HG03103 (cell line): ENCODE data around the gene MAML2.

Source experiments
- ATAC-seq: cut with Tn5 transposase; IDR thresholded peaks from one replicate; pipeline ENCODE4 v1.9.1; 2021; ENCODE audit warnings: low read depth; ENCODE audit not compliant: unreplicated experiment

The MAML2 gene

DNA sequence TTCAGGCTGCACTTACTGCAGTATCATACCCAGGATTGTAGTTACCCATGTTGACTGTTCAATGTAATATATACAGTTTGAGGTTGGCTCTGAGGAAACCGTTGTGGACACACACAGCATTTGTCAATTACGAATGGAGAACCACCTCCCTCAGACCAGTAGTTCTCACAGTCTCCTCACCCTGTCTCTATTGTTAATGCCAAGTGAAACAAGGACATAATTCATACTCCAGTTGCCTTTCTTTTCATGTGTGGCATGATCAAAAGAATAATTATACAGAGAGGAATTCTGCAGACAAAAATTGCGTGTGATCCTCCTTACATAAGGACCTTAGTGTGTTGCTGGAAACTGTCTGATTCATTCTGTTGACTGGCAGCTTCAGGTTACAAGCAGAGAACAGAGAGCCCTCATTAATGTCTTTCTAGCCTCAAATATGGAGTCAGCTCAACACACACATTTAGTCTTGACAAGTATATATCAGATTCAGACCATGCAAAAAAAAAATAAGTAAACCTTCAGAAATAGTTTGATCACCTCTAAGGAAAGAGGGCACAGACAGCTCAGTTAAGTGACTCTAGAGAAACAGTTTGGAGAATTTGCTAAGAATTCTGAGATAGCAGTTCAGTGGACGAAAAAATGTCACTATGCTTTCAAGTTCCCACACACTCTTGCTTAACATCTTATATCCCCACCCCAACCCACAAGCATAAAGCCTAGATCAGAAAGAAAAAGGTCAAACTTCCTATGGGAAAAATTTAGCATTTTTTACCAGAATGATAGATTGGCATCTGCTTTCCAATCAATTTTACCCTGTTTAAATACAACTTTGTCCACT lies 96.1 kb downstream of the MAML2 start:
- no peak for ATAC-seq

DNA sequence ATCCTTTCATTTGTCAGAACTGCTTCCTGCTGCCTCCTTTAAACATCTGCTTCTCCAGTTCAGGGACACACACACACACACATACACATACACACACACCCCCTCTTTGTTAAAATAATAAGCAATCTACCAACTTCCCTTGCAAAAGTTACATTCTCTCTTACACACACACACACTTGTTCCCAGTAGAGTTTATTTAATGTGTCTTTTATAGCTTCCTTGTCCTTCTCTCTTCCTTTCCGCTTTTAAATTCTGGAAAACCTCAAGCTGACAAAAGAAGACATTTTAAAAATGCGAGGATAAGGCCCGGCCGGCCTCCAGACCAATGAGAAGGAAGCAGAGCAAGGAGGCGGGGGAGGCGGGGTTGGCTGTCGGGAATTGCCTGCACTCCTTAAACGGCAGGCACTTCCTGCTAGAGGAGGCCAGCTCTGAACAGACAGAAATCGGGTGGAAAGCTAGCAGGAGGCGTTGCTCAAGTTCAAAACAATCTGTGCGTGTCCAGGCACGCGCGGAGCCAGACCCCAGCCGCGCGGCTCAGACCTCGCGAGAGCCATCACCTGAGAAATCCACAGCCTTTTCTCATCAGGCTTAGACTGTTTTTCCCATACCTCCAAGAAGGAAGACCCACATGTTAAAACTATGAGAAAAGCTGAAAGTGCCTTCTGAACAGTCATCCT lies 99.9 kb downstream of the MAML2 start:
- ATAC-seq: peak; percentile 97

DNA sequence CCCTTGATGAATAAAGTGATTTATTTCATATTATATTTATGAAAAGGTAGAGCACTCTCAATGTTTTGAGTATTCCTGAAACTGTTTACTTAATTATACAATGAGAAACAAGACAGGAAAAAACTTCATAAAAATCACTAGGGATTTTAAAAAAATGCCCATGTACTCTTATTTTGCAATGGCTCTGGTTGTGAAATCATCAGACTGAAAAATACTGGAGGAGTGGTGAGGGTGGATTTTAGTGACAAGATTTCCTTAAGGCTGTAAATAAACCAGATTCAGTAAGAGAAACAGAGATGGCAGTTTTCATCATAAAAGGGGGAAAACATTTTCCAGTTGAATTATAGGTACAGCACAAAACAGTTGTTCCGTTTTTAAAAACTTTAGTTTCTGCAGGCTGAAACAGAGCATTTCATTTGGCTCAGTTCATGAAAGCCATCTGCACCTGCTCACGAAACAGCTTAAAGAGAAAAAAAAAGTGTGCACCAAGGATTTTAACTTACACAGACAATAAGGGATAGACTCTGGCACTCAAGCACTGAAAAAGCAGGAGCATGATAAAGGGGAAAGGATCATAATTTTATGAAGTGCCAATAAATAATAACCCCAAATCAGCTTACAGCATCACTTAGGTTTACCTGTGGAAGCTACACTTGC lies 100.7 kb downstream of the MAML2 start:
- no peak for ATAC-seq

GRCh38 chr11:96241331-96241841 lies 101.6 kb downstream of the MAML2 start:
- no peak for ATAC-seq

GRCh38 chr11:96238563-96239135 lies 104.3 kb downstream of the MAML2 start:
- no peak for ATAC-seq

DNA sequence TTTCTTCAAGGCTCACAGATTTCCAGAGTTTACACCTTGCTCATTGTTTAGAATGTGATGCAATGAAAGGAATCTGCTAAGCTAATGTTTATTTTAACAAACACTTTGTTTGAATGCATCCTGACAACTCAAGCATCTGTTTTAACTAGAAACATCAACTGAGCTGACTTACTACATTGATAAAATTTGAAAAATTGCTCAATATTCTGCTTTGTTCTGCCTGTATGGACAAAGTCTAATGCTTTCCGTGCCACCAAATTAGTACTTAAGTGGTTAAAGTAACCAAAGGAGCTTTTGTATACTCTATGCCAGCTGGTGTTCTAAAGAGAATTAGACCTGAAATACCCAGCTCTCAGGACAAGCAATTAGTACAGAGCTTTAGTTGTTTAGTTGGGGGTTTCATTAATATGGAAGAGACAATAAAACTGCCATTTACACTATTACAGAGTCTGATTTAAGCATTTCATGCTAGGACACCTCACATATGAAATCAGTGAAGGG lies 105.2 kb downstream of the MAML2 start:
- no peak for ATAC-seq

- ATAC-seq: peak; percentile 89
Observed at GRCh38 chr11:96235751-96236150, 107.2 kb downstream of the MAML2 start.

DNA sequence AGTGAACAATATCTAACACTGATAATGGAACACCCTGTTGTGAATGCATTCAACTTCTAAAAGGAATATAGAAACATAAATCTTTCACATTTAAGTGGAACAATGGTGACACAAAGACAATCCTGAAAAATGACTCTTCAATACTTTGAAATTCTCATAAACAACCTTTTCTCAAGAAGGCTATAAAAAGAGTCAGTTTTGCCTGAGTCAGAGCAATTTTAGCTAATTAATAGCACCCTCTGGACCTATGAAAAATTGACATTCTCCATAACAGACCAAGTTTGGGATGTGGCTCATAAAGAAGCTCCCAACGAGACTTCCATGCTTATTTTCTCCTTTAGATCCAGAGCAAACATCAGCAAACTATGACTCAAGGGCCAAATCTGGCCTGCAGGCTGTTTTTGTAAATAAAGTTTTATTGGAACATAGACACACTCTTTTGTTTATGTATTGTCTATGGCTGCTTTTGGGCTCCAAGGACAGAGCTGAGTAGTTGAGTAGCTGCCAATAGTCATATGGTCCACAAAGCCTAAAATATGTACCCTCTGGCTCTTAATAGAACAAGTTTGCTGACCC lies 108.0 kb downstream of the MAML2 start:
- peak; percentile 21 for ATAC-seq

DNA sequence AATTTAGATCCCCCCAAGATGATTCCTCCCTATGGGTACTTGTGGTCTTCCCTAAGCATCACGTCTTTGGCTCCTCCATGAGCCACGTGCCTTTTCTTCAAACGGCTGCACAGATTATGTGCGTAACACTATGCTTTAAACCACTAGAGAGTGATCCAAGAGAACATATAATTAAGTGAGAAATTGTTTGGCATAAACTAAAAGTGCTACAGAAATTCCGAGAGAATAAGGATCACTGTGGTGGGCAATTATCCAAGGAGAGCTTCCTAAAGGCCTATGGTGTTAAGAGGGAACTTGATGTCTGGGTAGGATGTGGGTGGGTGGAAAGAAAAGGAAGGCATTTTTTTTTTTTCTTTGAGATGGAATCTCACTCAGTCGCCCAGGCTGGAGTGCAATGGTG lies 110.9 kb downstream of the MAML2 start:
- no peak for ATAC-seq

DNA sequence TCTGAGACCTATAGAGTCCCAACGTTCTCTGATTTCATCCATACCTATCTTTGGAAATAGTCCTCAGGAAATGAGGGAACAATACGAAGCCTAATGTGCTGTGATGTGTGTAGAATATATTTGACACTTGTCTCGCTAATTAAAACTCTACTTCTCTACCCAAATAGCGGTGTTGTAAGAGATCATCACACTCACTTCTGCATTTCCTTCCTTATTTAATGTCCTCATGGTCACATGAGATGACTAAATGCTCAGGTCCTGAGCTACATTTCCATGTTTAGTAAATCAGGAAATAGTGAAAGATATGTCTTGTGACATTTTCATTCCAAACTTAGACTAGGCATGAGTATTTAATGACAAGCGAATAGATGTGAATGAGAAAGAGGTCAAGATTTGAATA lies 112.3 kb downstream of the MAML2 start:
- ATAC-seq: no peak

DNA sequence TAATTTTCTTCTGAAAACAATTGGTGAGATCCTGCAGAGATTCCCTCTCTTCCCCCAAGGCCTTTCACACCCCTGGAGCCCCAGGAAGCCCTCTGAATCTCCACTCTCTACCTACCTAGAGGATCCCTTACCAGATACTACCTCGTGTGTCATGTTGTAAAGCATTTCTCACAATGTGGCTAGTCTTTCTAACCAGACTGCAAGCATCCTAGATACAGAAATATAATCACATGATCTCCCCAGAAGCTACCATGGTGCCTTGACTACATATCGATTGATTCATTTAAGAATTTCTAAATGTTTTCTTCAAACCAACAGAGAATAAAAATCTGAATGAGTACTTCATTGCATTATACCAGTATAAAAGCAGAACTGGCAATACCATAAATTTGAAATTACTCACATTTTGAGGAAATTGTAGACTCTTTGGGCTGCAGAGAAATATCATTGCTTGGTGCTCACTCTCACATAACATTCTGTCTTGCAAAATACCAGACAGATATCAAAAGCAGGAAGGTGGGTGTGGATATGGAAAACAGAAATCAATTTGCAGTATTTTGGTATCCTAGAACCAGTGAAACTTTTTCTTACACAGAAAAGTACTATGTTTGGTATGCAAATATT lies 113.5 kb downstream of the MAML2 start:
- no peak for ATAC-seq

GRCh38 chr11:96228910-96229309 lies 114.1 kb downstream of the MAML2 start:
- no peak for ATAC-seq

DNA sequence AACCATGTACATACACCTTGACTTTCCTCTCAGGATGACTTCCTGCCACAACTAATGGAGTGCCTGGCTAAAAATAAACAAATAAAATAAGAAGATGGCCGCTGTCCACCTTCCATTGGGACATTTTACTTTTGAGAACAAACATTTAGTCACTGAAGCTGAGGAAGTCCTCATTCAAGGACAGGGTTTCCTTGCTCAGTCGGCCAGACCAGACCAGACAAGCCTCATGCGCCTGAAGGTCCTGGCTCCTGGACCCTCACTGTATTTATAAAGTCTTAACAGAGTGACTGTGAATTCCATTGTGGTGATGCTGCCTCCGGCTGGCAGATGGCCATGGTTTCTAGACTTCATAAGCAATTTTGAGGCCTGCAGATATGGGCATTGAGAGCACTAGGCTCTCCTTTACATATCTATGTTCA lies 114.5 kb downstream of the MAML2 start:
- ATAC-seq: no peak

GRCh38 chr11:96227244-96227643 lies 115.8 kb downstream of the MAML2 start:
- ATAC-seq: no peak

GRCh38 chr11:96223083-96223482 lies 119.9 kb downstream of the MAML2 start:
- ATAC-seq: no peak

- no peak for ATAC-seq
Observed at GRCh38 chr11:96222102-96222501, 120.9 kb downstream of the MAML2 start.

GRCh38 chr11:96221244-96222070 lies 121.5 kb downstream of the MAML2 start:
- no peak for ATAC-seq

DNA sequence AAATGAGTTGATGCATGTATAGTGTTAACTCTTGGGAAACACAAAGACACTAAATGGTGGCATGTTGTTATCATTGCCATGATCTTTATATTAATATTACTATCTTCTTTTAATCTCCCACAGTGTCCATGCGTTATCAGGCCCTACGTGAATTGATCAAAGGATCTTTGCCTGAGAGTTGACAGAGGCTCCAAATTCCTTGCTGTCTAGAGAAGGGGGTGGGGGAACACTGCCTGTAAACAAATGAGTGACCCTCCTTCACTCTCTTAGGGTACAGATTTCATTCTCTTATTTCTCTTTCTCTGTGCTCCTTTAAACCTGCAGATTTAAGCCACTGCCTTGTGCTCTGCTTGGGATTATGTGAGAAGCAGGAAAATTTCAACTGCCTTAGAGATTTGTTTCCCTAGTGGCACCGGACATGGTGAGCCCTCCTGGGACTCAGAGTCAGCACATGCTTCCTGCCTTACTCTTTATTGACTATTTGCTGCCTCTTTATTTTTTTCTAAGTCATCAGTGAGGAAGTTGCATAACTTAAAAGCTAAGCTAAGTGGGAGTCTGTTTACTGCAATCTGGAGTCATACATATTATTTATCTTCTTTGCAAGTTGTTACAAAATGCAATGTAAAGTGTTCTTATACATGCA lies 122.9 kb downstream of the MAML2 start:
- no peak for ATAC-seq

GRCh38 chr11:96218901-96219300 lies 124.1 kb downstream of the MAML2 start:
- ATAC-seq: no peak
